Upper lobe of left lung (tissue), 6 donors: Measurements from ENCODE around the gene HERPUD1. TPM values are rescaled to one million over a fixed set of nuclear protein-coding genes. Genes with fewer than 3 reads are reported as not detected.
"Not testable (repeated sequence)": the region's sequence is repeated elsewhere in the genome, so short reads cannot be mapped to it uniquely, and the experiment has no call there.

Source experiments
- ATAC-seq, 2 donors: fragments of 200-7000 bp; cut with Tn5 transposase; one replicate each; pipeline ENCODE4 v1.9.1; 2022; ENCODE audit warnings: mild to moderate bottlenecking in 2 of 2, moderate library complexity in 2 of 2; ENCODE audit not compliant: low FRiP score in 2 of 2
- DNase-seq, 2 donors: peaks; one replicate each; pipeline ENCODE4 v3.0.0-alpha.2; 2019 to 2020
- H3K27ac ChIP-seq, 4 donors: fragments of 200-600 bp; sonication (generic); one replicate each; pipeline ENCODE4 v1.5.1; 2016 to 2019
- H3K27me3 ChIP-seq, 4 donors: fragments of 200-600 bp; sonication (generic); one replicate each; pipeline ENCODE4 v1.5.1; 2017 to 2019
- H3K36me3 ChIP-seq, 4 donors: fragments of 200-600 bp; sonication (generic); one replicate each; pipeline ENCODE4 v1.5.1; 2016 to 2019
- H3K4me1 ChIP-seq, 4 donors: fragments of 200-600 bp; sonication (generic); one replicate each; pipeline ENCODE4 v1.5.1; 2018 to 2019
- H3K4me3 ChIP-seq, 4 donors: fragments of 200-600 bp; sonication (generic); one replicate each; pipeline ENCODE4 v1.5.1; 2017 to 2019; ENCODE audit warnings: mild to moderate bottlenecking in 2 of 4, moderate library complexity in 1 of 4
- H3K9me3 ChIP-seq, 4 donors: fragments of 200-600 bp; sonication (generic); one replicate each; pipeline ENCODE4 v1.5.1; 2018 to 2019
- EP300 ChIP-seq, 4 donors: sonication (generic); formaldehyde crosslinking; IDR thresholded peaks; one replicate each; pipeline ENCODE4 v1.5.1; 2017; ENCODE audit warnings: antibody characterized with exemption in 4 of 4, control low read depth in 2 of 4
- POLR2A ChIP-seq, 4 donors: fragments of 450-650 bp; IDR thresholded peaks; one replicate each; pipeline ENCODE4 v1.5.1; 2016 to 2017; ENCODE audit warnings: antibody characterized with exemption in 4 of 4, mild to moderate bottlenecking in 2 of 4
- POLR2AphosphoS5 ChIP-seq, 2 donors: sonication (generic); formaldehyde crosslinking; IDR thresholded peaks; one replicate each; pipeline ENCODE4 v1.5.1; 2017; ENCODE audit warnings: antibody characterized with exemption in 2 of 2
- WGBS, 2 donors: methylation state at CpG; one replicate each; pipeline ENCODE4 v1.1.5; 2017 to 2018; 5-methylcytosine and 5-hydroxymethylcytosine counted together
- total RNA-seq, 6 donors: library from RNA; depleted of rRNA in 4 of 6; stranded (reverse); fragments of >200 nt in 4 of 6; gene quantifications; one replicate each; pipeline versions ENCODE4 v1.1.0 to v1.2.1, GENCODE V29; 2016 to 2021
- TF ChIP-seq, protein P1 (sequence below), 6 experiments: fragments of 450-650 bp in 4 of 6; fragments of 200-600 bp in 2 of 6; sonication (generic) in 2 of 6; IDR thresholded peaks; one replicate each; pipeline ENCODE4 v1.5.1; 2016 to 2019; ENCODE audit warnings: antibody characterized with exemption in 6 of 6
- donor health status: DM: no; HTN: no; CAD: no; lungs with moderate emphysema.
- donor health status: DM: no; HTN: yes; CAD: no; lungs with severe emphysema.

HERPUD1 gene
- total RNA-seq, 6 donors from 2014 or later: 81.0 to 283 (median 196) TPM

GRCh38 chr16:56969769-56970168 lies 37.8 kb downstream of the HERPUD1 start:
- peaks cover 15 to 18% (median 16%) of the 10 kb centered on the region in 4 donors for H3K4me1 ChIP-seq
- H3K27me3 ChIP-seq: no peaks in the 10 kb centered on the region
- no peak for TF ChIP-seq POLR2AphosphoS5 (IDR thresholded peaks at IDR 0.05)
- TF ChIP-seq, protein P1, sequence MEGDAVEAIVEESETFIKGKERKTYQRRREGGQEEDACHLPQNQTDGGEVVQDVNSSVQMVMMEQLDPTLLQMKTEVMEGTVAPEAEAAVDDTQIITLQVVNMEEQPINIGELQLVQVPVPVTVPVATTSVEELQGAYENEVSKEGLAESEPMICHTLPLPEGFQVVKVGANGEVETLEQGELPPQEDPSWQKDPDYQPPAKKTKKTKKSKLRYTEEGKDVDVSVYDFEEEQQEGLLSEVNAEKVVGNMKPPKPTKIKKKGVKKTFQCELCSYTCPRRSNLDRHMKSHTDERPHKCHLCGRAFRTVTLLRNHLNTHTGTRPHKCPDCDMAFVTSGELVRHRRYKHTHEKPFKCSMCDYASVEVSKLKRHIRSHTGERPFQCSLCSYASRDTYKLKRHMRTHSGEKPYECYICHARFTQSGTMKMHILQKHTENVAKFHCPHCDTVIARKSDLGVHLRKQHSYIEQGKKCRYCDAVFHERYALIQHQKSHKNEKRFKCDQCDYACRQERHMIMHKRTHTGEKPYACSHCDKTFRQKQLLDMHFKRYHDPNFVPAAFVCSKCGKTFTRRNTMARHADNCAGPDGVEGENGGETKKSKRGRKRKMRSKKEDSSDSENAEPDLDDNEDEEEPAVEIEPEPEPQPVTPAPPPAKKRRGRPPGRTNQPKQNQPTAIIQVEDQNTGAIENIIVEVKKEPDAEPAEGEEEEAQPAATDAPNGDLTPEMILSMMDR (IDR thresholded peaks at IDR 0.05): no peak
- no peak for TF ChIP-seq EP300 (IDR thresholded peaks at IDR 0.05)
- TF ChIP-seq POLR2A (IDR thresholded peaks at IDR 0.05): no peak
- DNase-seq (no peak), ATAC-seq (no peak)
- WGBS, 2 donors: 96 to 100% methylated on average over 3 to 5 of the region's 7 CpGs
- H3K36me3 ChIP-seq: no peaks in the 10 kb centered on the region
- H3K9me3 ChIP-seq: no peaks in the 10 kb centered on the region
- H3K27ac ChIP-seq: no peak overlapping the region
- H3K4me3 ChIP-seq: no peak overlapping the region

DNA sequence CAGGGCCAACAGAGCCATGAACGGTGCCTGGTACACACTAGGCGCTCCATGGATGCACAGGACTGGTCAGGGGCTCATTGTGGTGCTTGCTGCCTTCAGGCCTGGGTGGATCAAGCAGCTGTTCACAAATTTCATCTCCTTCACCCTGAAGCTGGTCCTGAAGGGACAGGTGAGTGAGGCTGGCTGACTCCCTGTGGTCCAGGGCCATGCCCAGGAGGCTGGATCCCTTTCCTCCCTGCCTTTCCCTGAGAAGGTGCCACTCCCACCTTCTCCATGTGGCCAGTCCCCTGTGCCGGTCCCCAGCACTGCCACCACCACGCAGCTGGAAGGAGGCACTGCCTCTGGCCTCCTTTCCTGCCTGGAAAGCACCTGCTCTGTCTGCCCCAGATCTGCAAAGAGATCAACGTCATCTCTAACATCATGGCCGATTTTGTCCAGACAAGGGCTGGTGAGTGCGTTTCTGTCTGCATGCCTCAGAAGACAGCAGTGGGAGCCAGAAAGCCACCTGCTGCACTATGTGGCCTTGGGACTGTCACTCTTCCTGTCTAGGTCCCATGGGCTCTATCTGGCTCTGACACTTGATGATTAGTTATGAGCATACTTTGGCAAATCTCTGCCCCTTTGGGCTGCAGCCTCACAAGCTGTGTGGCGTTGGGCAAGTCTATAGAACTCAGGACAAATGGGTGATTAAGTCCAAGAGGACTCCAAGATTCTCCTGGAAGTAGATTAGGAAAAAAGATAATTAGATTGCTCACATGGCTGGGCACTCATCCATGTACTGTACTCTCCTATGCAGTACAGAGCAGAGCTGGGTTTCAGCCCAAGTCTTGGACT lies 39.2 kb downstream of the HERPUD1 start:
- 73 to 76% methylated on average over 4 to 8 of the region's 8 CpGs for WGBS, 2 donors
- DNase-seq (no peak), ATAC-seq (peak in 1 of 2 donors; percentile 46)
- no peak overlapping the region for H3K27ac ChIP-seq
- H3K9me3 ChIP-seq: no peaks in the 10 kb centered on the region
- no peaks in the 10 kb centered on the region for H3K36me3 ChIP-seq
- H3K27me3 ChIP-seq: no peaks in the 10 kb centered on the region
- TF ChIP-seq POLR2AphosphoS5 (IDR thresholded peaks at IDR 0.05) (no peak), EP300 (IDR thresholded peaks at IDR 0.05) (no peak), POLR2A (IDR thresholded peaks at IDR 0.05) (no peak)
- TF ChIP-seq, protein P1 (IDR thresholded peaks at IDR 0.05): no peak
- H3K4me3 ChIP-seq: no peak overlapping the region
- peaks cover 2 to 4% (median 2%) of the 10 kb centered on the region in 4 donors for H3K4me1 ChIP-seq

DNA sequence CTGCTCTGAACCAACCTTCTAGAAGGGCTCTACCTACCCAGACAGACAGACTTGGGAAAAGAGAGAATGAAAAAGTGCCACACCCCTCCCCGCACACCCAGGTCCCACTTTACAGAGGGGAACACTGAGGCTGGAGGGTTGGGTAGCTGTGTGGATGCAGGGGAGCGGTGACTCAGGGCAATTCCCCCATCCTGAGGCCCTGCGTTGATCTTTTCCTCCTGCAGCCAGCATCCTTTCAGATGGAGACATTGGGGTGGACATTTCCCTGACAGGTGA lies 39.8 kb downstream of the HERPUD1 start:
- ATAC-seq: no peak
- no peaks in the 10 kb centered on the region for H3K27me3 ChIP-seq
- DNase-seq: no peak
- peaks cover 0 to 3% (median 0%) of the 10 kb centered on the region in 4 donors for H3K4me1 ChIP-seq
- no peaks in the 10 kb centered on the region for H3K9me3 ChIP-seq
- H3K4me3 ChIP-seq: no peak overlapping the region
- no peak overlapping the region for H3K27ac ChIP-seq
- no peaks in the 10 kb centered on the region for H3K36me3 ChIP-seq
- TF ChIP-seq, protein P1 (IDR thresholded peaks at IDR 0.05): no peak
- TF ChIP-seq POLR2A (IDR thresholded peaks at IDR 0.05): no peak
- TF ChIP-seq POLR2AphosphoS5 (IDR thresholded peaks at IDR 0.05): no peak
- no peak for TF ChIP-seq EP300 (IDR thresholded peaks at IDR 0.05)
- WGBS, 2 donors: 89 to 97% methylated on average over 3 of the region's 3 CpGs

GRCh38 chr16:56972403-56973293 lies 40.7 kb downstream of the HERPUD1 start:
- TF ChIP-seq POLR2A (IDR thresholded peaks at IDR 0.05): no peak
- TF ChIP-seq POLR2AphosphoS5 (IDR thresholded peaks at IDR 0.05): no peak
- ATAC-seq (peak in 1 of 2 donors; percentile 80), DNase-seq (no peak)

GRCh38 chr16:56973294-56973689 lies 41.4 kb downstream of the HERPUD1 start:
- H3K9me3 ChIP-seq: no peaks in the 10 kb centered on the region
- no peak overlapping the region for H3K27ac ChIP-seq
- no peaks in the 10 kb centered on the region for H3K36me3 ChIP-seq
- ATAC-seq (no peak), DNase-seq (no peak)
- no peak overlapping the region for H3K4me3 ChIP-seq
- WGBS, 2 donors: 83 to 92% methylated on average over 5 to 9 of the region's 9 CpGs
- H3K27me3 ChIP-seq: no peaks in the 10 kb centered on the region
- no peak for TF ChIP-seq POLR2A (IDR thresholded peaks at IDR 0.05)
- TF ChIP-seq POLR2AphosphoS5 (IDR thresholded peaks at IDR 0.05): no peak
- TF ChIP-seq EP300 (IDR thresholded peaks at IDR 0.05): no peak
- TF ChIP-seq, protein P1 (IDR thresholded peaks at IDR 0.05): no peak
- H3K4me1 ChIP-seq: no peaks in the 10 kb centered on the region

More at GRCh38 chr16:56972403-56973293, 40.7 kb downstream of the HERPUD1 start:
- H3K36me3 ChIP-seq: no peaks in the 10 kb centered on the region
- H3K4me3 ChIP-seq: no peak overlapping the region
- no peak overlapping the region for H3K27ac ChIP-seq
- no peaks in the 10 kb centered on the region for H3K27me3 ChIP-seq
- no peaks in the 10 kb centered on the region for H3K9me3 ChIP-seq
- 70 to 77% methylated on average over 4 to 18 of the region's 18 CpGs for WGBS, 2 donors
- H3K4me1 ChIP-seq: peaks cover 0 to 2% (median 0%) of the 10 kb centered on the region in 4 donors

- 88 to 96% methylated on average over 7 of the region's 7 CpGs for WGBS, 2 donors
- H3K27ac ChIP-seq, H3K36me3 ChIP-seq, H3K9me3 ChIP-seq, ATAC-seq, H3K4me1 ChIP-seq, H3K27me3 ChIP-seq, DNase-seq, H3K4me3 ChIP-seq: not testable (repeated sequence)
Measured at GRCh38 chr16:56973899-56974298, 42.0 kb downstream of the HERPUD1 start.
